Measurements from ENCODE around the gene SNX18. TPM values are rescaled to one million over a fixed set of nuclear protein-coding genes. Genes with fewer than 3 reads are reported as not detected.

Gene SNX18
- total RNA-seq, 1 donor, result 83.6 TPM

DNA sequence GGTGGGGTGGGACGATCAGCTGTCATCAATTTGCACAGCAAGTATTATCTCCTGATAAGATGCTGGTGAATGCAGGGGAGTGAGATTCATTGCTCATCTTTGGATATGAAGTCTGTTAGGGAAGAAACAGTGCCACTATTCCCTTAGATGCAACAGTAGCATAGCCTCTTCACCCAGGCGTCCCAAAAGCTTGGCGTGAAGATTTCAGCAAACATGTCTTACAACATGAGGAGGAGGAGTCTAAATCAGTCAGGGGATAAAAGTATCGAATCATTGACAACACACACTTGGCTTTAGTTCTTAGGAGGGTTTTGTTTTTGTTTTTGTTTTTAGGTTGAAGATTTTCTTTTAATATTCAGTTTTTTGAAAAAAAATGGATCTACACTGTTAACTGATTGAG lies 26.5 kb downstream of the SNX18 start:
- no peak overlapping the region for H3K4me3 ChIP-seq (ENCODE audit: low read length)
- no peaks in the 10 kb centered on the region for H3K27me3 ChIP-seq (ENCODE audit: insufficient read depth, low read length)
- H3K4me1 ChIP-seq (ENCODE audit: insufficient read depth, low read length), result peaks cover 16% of the 10 kb centered on the region
- H3K9me3 ChIP-seq (ENCODE audit: low read depth, low read length), result no peaks in the 10 kb centered on the region

DNA sequence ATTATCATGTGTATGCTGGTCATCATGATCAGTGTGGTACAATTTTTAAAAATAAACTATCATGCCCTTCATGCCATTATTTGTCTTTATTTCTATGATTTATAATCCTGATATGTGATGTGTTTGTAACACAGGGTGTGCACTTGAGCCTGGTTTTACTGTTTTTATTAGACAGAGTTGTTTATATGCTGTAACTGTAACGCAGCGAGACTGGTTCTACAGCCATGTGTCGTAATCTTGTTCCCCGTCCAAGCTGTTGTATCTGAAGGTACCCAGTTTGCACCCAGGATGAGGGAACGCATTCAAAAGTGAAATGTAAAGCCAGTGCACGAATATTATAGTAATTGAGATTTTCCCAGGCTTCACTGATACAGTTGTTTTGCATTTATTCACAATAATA lies 28.2 kb downstream of the SNX18 start:
- H3K27me3 ChIP-seq (ENCODE audit: insufficient read depth, low read length), result no peaks in the 10 kb centered on the region
- H3K4me1 ChIP-seq (ENCODE audit: insufficient read depth, low read length), result peaks cover 22% of the 10 kb centered on the region
- no peaks in the 10 kb centered on the region for H3K9me3 ChIP-seq (ENCODE audit: low read depth, low read length)
- H3K4me3 ChIP-seq (ENCODE audit: low read length), result no peak overlapping the region

DNA sequence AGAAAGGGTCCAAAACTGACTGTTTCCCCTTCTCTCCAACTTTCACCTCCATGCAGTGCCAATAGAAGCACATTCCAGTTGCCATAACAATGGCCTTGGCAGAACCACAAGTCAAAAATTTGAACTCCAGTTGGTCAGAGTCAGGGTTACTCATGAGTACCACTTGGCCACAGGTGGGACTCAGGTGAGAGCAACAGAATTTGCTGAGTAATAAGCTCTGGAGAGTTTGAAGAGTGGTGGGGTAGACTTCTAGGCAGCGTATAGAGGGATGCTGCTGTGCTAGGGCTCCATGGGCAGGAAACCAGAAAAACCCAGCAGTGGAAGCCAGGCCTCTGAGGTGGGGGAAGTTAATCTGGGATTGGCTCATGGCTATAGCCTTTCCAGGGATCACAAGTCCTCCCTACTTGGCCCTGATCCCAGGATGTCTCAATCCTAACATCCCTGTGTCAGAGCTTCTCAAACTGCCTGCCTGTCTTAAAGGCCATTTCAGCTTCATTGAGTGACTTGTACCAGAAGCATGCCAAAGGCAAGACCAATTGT lies 30.2 kb downstream of the SNX18 start:
- no peaks in the 10 kb centered on the region for H3K27me3 ChIP-seq (ENCODE audit: insufficient read depth, low read length)

DNA sequence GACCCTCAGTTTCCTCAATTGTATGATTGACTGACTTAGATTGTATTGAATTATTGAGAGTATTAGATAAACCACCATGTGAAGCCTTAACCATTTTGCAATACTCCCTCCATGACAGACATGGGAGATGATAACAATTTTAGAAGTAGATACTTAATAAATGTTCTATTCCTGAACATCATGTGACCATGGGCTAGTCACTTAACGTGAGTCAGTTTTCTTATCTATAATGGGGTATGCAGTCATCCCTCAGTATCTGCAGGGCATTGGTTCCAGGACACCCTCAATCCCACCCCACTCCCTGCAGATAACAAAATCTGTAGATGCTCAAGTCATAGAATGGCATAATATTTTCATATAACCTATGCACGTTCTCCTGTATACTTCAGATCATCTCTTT lies 31.0 kb downstream of the SNX18 start:
- Histone ChIP-seq H3K4me1 (ENCODE audit: insufficient read depth, low read length) (peaks cover 19% of the 10 kb centered on the region), H3K4me3 (ENCODE audit: low read length) (no peak overlapping the region), H3K27me3 (ENCODE audit: insufficient read depth, low read length) (no peaks in the 10 kb centered on the region), H3K9me3 (ENCODE audit: low read depth, low read length) (no peaks in the 10 kb centered on the region)

More for the DNA sequence above, 30.2 kb downstream of the SNX18 start:
- Histone ChIP-seq H3K9me3 (ENCODE audit: low read depth, low read length) (no peaks in the 10 kb centered on the region), H3K4me1 (ENCODE audit: insufficient read depth, low read length) (peaks cover 19% of the 10 kb centered on the region), H3K4me3 (ENCODE audit: low read length) (no peak overlapping the region)

DNA sequence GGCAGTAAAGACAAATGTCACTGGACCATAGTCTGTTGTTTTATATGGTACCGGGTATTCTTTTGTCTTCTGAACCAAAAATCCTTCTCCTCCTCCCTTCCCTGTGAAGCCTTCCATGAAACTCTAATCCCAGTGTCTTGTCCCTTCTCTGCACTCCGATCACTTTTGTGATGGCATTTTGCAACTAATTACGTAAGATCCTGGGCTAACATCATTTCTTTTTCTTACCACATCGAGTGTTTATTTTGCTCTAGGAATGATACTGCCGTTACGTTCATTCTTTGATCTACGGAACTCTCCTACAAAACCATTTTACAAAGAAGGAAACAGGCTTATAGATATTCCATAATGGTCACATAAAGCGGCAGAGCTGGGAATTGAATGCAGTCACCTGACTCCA lies 33.7 kb downstream of the SNX18 start:
- H3K27me3 ChIP-seq (ENCODE audit: insufficient read depth, low read length), result no peaks in the 10 kb centered on the region
- H3K4me1 ChIP-seq (ENCODE audit: insufficient read depth, low read length), result peaks cover 19% of the 10 kb centered on the region
- H3K4me3 ChIP-seq (ENCODE audit: low read length), result no peak overlapping the region
- H3K9me3 ChIP-seq (ENCODE audit: low read depth, low read length), result no peaks in the 10 kb centered on the region

DNA sequence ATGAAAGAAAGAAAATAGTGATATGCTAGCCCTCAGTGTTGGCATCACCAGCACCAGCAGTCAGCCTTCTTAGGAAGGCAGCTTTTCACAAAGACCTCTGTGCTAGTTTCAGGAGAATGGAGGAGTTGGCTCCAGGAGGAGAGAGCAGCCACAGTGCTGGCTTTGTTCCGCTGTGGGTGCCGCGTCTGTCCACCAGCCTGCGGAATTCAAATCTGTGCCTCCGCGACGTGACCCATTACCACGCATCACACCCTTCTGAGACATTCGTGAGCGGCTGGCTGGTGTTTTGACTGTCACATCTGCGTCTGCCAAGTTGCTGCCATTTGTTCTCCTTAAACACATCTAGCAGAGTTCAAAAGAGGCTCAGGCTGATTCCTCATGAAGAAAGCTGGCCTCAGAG lies 34.4 kb downstream of the SNX18 start:
- H3K4me1 ChIP-seq (ENCODE audit: insufficient read depth, low read length), result peaks cover 19% of the 10 kb centered on the region
- no peak overlapping the region for H3K4me3 ChIP-seq (ENCODE audit: low read length)
- no peaks in the 10 kb centered on the region for H3K27me3 ChIP-seq (ENCODE audit: insufficient read depth, low read length)
- H3K9me3 ChIP-seq (ENCODE audit: low read depth, low read length), result no peaks in the 10 kb centered on the region

DNA sequence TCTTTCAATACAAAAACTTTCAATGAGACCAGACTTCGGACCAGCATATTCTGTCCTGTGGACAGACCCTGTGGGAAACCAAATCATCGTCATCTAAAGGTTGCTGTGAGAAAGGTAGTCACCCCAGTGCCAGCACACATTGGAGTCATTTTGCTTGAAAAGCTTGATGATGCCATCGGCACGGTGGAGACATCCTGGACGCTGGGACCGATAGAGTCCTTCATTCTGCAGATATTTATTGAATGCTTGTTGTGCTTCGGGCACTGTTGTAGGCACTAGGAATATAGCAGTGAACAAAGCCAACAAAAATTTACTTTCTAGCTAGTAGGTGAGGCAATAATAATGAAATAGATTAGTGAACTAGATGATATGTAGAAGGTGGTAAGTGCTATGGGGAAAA lies 34.9 kb downstream of the SNX18 start:
- Histone ChIP-seq H3K9me3 (ENCODE audit: low read depth, low read length) (no peaks in the 10 kb centered on the region), H3K4me1 (ENCODE audit: insufficient read depth, low read length) (peaks cover 19% of the 10 kb centered on the region), H3K27me3 (ENCODE audit: insufficient read depth, low read length) (no peaks in the 10 kb centered on the region), H3K4me3 (ENCODE audit: low read length) (no peak overlapping the region)

DNA sequence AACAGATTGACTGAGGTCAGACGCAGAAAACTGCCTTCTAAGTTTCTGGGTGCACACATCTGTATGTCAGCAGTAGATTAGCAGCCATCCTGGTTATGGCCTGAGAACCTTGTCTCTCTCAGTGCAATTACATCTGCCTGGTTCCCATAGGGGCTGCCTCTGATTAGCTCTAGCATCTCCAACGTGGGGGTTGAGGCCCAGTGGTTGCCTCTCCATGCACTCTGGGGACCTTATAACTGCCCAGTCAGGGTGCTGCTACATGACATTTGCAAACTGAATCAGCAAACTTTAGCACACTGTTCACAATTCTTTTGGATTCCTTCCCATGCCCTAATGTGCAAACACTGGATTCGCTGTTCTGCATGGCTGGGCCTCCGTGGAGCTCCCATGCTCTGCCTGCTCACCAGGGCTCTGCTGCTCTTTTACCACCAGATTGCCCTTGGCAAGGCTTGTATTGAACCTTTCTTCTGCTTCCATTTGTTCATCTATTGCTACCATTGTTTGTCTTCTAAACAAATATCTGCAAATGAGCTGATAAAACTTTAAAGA lies 36.2 kb downstream of the SNX18 start:
- Histone ChIP-seq H3K4me1 (ENCODE audit: insufficient read depth, low read length) (peaks cover 19% of the 10 kb centered on the region), H3K9me3 (ENCODE audit: low read depth, low read length) (no peaks in the 10 kb centered on the region), H3K4me3 (ENCODE audit: low read length) (no peak overlapping the region), H3K27me3 (ENCODE audit: insufficient read depth, low read length) (no peaks in the 10 kb centered on the region)

DNA sequence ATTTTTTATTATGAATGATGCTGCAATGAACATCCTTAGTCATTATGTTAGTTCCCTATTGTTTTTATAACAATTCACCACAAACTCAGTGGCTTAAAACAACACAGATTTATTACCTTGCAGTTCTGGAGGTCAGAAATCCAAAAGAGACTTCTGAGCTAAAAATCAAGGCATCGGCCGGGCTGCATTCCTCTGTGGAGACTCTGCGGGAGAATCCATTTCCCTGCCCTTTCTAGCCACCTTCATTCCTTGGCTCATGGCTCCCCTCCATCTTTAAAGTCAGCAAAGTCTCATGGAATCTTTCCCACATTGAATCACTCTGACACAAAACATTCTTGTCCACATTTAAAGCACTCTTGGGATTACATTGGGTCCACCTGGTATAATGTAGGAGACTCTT lies 38.6 kb downstream of the SNX18 start:
- no peaks in the 10 kb centered on the region for H3K27me3 ChIP-seq (ENCODE audit: insufficient read depth, low read length)
- H3K4me1 ChIP-seq (ENCODE audit: insufficient read depth, low read length), result peaks cover 5% of the 10 kb centered on the region
- no peak overlapping the region for H3K4me3 ChIP-seq (ENCODE audit: low read length)
- H3K9me3 ChIP-seq (ENCODE audit: low read depth, low read length), result no peaks in the 10 kb centered on the region

DNA sequence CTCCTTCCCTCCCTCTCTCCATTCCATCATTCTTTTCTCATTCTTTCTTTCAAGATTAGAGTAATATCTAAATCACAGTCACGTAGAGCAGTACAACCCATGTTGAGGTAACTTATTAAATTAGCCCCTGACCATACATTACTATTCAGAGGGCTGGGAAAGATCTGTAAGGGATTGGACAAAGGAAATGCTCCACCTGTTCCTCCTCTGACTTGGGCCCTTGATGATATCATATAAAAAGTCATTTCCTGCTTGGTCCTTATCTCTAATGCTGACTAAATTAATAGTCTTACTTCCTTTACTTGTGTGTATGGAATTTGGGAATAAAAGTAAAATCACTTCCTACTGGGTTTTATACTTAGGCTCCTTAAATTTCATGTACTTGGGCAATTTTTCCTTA lies 40.8 kb downstream of the SNX18 start:
- Histone ChIP-seq H3K9me3 (ENCODE audit: low read depth, low read length) (no peaks in the 10 kb centered on the region), H3K4me3 (ENCODE audit: low read length) (no peak overlapping the region), H3K27me3 (ENCODE audit: insufficient read depth, low read length) (no peaks in the 10 kb centered on the region), H3K4me1 (ENCODE audit: insufficient read depth, low read length) (no peaks in the 10 kb centered on the region)

DNA sequence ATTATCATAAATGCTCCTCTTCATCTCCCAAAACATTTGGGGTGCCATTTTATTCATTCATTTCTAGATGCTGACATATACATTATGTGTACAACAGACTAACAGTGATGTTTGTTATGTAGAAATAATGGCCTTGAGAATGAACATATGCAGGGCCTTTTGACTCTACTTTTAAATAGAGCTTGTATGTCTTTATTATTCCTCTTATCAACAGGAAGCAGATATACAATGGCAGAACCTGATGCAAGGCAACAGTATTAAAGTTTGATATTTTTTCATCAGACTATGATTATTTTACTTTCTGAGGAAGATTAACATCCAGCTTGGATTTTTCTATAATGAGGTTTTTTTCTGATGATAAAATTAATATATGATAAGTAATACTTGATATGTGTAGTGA lies 44.1 kb downstream of the SNX18 start:
- no peaks in the 10 kb centered on the region for H3K9me3 ChIP-seq (ENCODE audit: low read depth, low read length)
- no peak overlapping the region for H3K4me3 ChIP-seq (ENCODE audit: low read length)
- H3K4me1 ChIP-seq (ENCODE audit: insufficient read depth, low read length), result no peaks in the 10 kb centered on the region
- H3K27me3 ChIP-seq (ENCODE audit: insufficient read depth, low read length), result no peaks in the 10 kb centered on the region

DNA sequence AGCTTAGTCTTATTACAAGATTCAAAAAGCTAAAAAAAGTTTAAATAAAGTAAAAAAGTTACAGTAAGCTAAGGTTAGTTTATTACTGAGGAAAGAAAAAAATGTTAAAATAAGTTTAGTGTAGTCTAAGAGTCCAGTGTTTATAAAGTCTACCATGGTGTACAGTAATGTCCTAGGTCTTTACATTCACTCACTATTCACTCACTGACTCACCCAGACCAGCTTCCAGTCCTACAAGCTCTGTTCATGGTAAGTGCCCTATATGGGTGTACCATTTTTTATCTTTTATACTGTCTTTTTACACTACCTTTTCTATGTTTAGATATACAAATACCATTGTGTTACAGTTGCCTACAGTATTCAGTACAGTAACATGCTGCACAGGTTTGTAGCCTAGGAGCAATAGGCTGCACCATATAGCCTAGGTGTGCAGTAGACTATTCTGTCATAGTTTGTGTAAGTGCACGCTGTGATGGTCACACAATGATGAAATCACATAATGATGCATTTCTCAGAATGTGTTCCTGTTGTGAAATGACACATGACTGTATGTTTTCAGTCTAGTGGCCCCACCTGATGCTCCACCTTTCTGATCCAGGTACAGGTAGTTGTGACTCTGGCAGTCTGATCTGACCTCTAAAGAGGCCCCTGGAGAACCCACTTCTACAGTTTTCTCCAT lies 45.7 kb downstream of the SNX18 start:
- Histone ChIP-seq H3K4me3 (ENCODE audit: low read length) (no peak overlapping the region), H3K4me1 (ENCODE audit: insufficient read depth, low read length) (no peaks in the 10 kb centered on the region), H3K9me3 (ENCODE audit: low read depth, low read length) (no peaks in the 10 kb centered on the region), H3K27me3 (ENCODE audit: insufficient read depth, low read length) (no peaks in the 10 kb centered on the region)

DNA sequence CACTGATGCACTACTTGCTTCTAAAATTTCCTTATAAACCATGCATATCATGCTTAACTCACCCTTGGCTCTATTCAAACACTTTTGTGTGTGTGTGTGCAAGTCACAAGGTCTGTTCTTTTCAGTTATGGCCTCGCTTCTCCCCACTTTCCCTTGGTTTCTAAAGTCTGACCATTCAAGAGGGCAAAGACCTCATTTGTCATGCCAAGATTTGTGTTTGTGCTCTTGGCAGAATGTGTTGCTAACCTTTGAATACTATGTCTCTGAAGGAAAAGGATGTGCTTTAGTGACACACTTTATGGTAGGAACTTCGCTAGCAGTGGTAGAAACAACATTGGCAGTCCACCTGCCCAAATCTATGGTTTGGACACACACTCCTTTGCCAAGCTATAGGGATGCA lies 50.4 kb downstream of the SNX18 start:
- Histone ChIP-seq H3K27me3 (ENCODE audit: insufficient read depth, low read length) (no peaks in the 10 kb centered on the region), H3K9me3 (ENCODE audit: low read depth, low read length) (no peaks in the 10 kb centered on the region), H3K4me3 (ENCODE audit: low read length) (no peak overlapping the region), H3K4me1 (ENCODE audit: insufficient read depth, low read length) (no peaks in the 10 kb centered on the region)

DNA sequence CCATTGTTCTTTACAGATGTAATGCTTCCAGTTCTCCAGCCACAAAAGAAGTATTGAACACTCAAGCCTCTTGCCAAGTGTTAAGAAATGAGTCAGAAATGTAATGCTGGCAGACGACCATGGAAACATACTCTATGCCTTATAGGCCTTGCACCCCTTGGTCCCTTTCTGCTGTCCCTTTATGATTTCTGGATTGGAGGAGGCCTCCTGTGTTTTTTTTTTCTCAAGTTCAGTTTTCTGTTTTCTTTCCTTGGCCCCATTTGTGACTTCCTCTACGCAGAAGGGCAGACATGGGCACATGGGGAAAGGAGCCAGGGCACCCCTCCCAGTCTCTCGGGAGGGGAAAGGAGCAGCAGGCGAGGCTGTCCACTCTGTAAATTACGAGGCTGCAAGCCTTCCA lies 53.4 kb downstream of the SNX18 start:
- Histone ChIP-seq H3K4me1 (ENCODE audit: insufficient read depth, low read length) (peaks cover 8% of the 10 kb centered on the region), H3K4me3 (ENCODE audit: low read length) (no peak overlapping the region), H3K27me3 (ENCODE audit: insufficient read depth, low read length) (no peaks in the 10 kb centered on the region), H3K9me3 (ENCODE audit: low read depth, low read length) (no peaks in the 10 kb centered on the region)

DNA sequence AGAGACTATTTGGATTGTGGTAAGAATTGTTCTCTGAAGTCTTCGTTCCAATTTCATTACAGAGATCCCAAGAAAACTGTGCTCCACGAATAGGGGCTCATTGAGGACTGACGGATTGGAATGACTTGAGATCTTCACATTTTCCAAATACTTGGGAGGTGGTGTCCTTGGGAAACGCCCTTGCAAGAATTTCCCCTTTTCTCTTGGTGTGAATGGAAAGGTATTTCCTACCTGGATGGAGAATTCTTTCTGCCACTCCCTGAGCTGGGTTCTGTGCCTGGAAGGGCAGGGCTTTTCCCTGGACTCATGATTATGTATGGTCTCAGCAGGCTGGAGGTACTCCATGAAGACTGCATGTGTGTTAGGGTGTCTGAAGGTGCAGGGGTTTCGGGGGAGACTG lies 53.9 kb downstream of the SNX18 start:
- H3K9me3 ChIP-seq (ENCODE audit: low read depth, low read length), result no peaks in the 10 kb centered on the region
- H3K4me3 ChIP-seq (ENCODE audit: low read length), result no peak overlapping the region
- no peaks in the 10 kb centered on the region for H3K27me3 ChIP-seq (ENCODE audit: insufficient read depth, low read length)
- peaks cover 8% of the 10 kb centered on the region for H3K4me1 ChIP-seq (ENCODE audit: insufficient read depth, low read length)

Data from mononuclear cell (primary cell).